Psoas muscle (tissue), 8 donors: ENCODE results near the gene VPS25. TPM values are rescaled to one million over a fixed set of nuclear protein-coding genes. Genes with fewer than 3 reads are reported as not detected.
A peak's percentile ranks its signal among the peaks of the same experiment; 100 is the strongest.

Experiments
- ATAC-seq, 4 donors: fragments of 200-7000 bp; cut with Tn5 transposase; one replicate each; pipeline ENCODE4 v1.9.1; 2020; ENCODE audit warnings: moderate library complexity in 3 of 4, mild to moderate bottlenecking in 2 of 4
- DNase-seq, 2 donors: peaks; one replicate each; pipeline ENCODE4 v3.0.0-alpha.2; 2020
- H3K27ac ChIP-seq: fragments of 200-600 bp; one replicate; pipeline ENCODE4 v1.8.0; 2022
- H3K27me3 ChIP-seq, 3 donors: fragments of 200-600 bp in 1 of 3; one replicate each; pipeline versions ENCODE4 v1.6.1 to v1.8.0; 2013 to 2022; ENCODE audit warnings: low read length in 2 of 3, mild to moderate bottlenecking in 2 of 3, moderate library complexity in 1 of 3; ENCODE audit not compliant: insufficient read depth in 3 of 3
- H3K36me3 ChIP-seq, 2 donors: fragments of 200-600 bp in 1 of 2; one replicate each; pipeline versions ENCODE4 v1.6.1 to v1.8.0; 2013 to 2022; ENCODE audit warnings: low read depth in 1 of 2, mild to moderate bottlenecking in 1 of 2, moderate library complexity in 1 of 2; ENCODE audit not compliant: insufficient read depth in 1 of 2
- H3K4me1 ChIP-seq: fragments of 200-600 bp; one replicate; pipeline ENCODE4 v1.8.0; 2022
- H3K4me3 ChIP-seq: fragments of 200-600 bp; one replicate; pipeline ENCODE4 v1.8.0; 2022; ENCODE audit warnings: mild to moderate bottlenecking
- H3K9me3 ChIP-seq: fragments of 200-600 bp; one replicate; pipeline ENCODE4 v1.8.0; 2022
- WGBS, 3 donors: extraction: QIAGEN DNeasy Blood & Tissue Kit; methylation state at CpG; one replicate each; pipeline versions ENCODE4 v1.1.6 to v1.1.7; 2013; 5-methylcytosine and 5-hydroxymethylcytosine counted together
- intact Hi-C, 2 donors: fragments of 100-400 bp; cut with DNase I; formaldehyde crosslinking; loops; one replicate each; pipeline versions ENCODE4 v1.11.0 to v1.14.2; 2022
- polyA plus RNA-seq, 3 donors: library from polyadenylated mRNA; stranded (reverse); fragments of 200-250 nt; gene quantifications; one replicate each; pipeline ENCODE4 v1.2.3, GENCODE V29; 2013
- total RNA-seq, 4 donors: library from RNA; stranded (reverse); fragmentation: NEBNext Ultra II Directional in 2 of 4; extraction: Animal tissue kit (Norgen Biotek cat#: 25700) in 2 of 4; gene quantifications; one replicate each; pipeline versions ENCODE4 v1.2.1 to v1.2.4, GENCODE V29; 2021 to 2023
- TF ChIP-seq, protein P1 (sequence below): fragments of 200-600 bp; IDR thresholded peaks from one replicate; pipeline ENCODE4 v1.8.0; 2022; ENCODE audit warnings: antibody characterized with exemption
- donor health status: healthy with polysubstance abuse.
- donor health status: DM: no; HTN: no; CAD: no; lungs with moderate emphysema.
- donor health status: Bipolar disorder and iron deficiency.
- donor health status: healthy.
- donor health status: DM: yes; HTN: yes; CAD: no.
- donor health status: DM: no; HTN: no; CAD: no.
- donor health status: DM: no; HTN: no; CAD: no.
- donor health status: DM: yes; HTN: yes; CAD: no.

Gene VPS25
- total and polyA plus RNA-seq, 7 donors = 38.6 to 73.3 (median 45.2) TPM

DNA sequence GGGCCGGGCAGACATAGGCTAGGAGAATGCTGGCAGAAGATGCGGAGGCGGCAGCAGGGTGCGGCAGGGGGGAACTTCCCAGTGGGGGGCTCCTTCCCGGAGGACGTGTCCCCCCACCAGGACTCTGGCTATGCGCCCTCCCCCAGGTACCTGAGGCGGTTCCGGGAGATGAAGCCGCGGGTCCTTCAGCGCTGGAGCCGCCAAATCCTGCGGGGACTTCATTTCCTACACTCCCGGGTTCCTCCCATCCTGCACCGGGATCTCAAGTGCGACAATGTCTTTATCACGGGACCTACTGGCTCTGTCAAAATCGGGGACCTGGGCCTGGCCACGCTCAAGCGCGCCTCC lies 10.5 kb downstream of the VPS25 start:
- H3K4me3 ChIP-seq = no peak overlapping the region
- no peaks in the 10 kb centered on the region for H3K4me1 ChIP-seq
- 6 to 17% (median 10%) methylated on average over 22 of the region's 22 CpGs for WGBS, 3 donors
- DNase-seq (no peak), ATAC-seq (no peak)
- TF ChIP-seq, protein P1, sequence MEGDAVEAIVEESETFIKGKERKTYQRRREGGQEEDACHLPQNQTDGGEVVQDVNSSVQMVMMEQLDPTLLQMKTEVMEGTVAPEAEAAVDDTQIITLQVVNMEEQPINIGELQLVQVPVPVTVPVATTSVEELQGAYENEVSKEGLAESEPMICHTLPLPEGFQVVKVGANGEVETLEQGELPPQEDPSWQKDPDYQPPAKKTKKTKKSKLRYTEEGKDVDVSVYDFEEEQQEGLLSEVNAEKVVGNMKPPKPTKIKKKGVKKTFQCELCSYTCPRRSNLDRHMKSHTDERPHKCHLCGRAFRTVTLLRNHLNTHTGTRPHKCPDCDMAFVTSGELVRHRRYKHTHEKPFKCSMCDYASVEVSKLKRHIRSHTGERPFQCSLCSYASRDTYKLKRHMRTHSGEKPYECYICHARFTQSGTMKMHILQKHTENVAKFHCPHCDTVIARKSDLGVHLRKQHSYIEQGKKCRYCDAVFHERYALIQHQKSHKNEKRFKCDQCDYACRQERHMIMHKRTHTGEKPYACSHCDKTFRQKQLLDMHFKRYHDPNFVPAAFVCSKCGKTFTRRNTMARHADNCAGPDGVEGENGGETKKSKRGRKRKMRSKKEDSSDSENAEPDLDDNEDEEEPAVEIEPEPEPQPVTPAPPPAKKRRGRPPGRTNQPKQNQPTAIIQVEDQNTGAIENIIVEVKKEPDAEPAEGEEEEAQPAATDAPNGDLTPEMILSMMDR = no peak
- H3K27ac ChIP-seq = no peak overlapping the region
- H3K9me3 ChIP-seq = no peaks in the 10 kb centered on the region
- peaks cover 6 to 10% of the 10 kb centered on the region in 2 donors for H3K36me3 ChIP-seq
- intact Hi-C loops = no loop called here
- peaks cover 0 to 84% (median 25%) of the 10 kb centered on the region in 3 donors for H3K27me3 ChIP-seq

DNA sequence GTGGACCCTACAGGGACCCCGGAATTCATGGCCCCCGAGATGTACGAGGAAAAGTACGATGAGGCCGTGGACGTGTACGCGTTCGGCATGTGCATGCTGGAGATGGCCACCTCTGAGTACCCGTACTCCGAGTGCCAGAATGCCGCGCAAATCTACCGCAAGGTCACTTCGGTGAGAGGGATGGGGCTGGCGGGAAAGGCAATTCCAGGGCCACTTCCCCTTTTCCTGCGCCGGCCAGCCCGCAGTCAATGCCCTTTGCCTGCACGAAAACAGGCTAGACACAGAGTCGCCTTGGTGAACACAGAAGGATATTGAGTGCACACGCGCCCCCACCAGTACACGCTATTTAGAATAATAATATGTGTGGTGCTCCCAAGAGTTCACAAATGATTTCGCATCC lies 11.2 kb downstream of the VPS25 start:
- intact Hi-C loops = no loop called here
- DNase-seq = no peak
- TF ChIP-seq, protein P1 = no peak
- peaks cover 0 to 88% (median 25%) of the 10 kb centered on the region in 3 donors for H3K27me3 ChIP-seq
- ATAC-seq = no peak
- H3K4me3 ChIP-seq = no peak overlapping the region
- H3K4me1 ChIP-seq = no peaks in the 10 kb centered on the region
- no peaks in the 10 kb centered on the region for H3K9me3 ChIP-seq
- no peak overlapping the region for H3K27ac ChIP-seq
- 9 to 24% (median 13%) methylated on average over 25 of the region's 25 CpGs for WGBS, 3 donors
- peaks cover under 1 to 4% of the 10 kb centered on the region in 2 donors for H3K36me3 ChIP-seq

DNA sequence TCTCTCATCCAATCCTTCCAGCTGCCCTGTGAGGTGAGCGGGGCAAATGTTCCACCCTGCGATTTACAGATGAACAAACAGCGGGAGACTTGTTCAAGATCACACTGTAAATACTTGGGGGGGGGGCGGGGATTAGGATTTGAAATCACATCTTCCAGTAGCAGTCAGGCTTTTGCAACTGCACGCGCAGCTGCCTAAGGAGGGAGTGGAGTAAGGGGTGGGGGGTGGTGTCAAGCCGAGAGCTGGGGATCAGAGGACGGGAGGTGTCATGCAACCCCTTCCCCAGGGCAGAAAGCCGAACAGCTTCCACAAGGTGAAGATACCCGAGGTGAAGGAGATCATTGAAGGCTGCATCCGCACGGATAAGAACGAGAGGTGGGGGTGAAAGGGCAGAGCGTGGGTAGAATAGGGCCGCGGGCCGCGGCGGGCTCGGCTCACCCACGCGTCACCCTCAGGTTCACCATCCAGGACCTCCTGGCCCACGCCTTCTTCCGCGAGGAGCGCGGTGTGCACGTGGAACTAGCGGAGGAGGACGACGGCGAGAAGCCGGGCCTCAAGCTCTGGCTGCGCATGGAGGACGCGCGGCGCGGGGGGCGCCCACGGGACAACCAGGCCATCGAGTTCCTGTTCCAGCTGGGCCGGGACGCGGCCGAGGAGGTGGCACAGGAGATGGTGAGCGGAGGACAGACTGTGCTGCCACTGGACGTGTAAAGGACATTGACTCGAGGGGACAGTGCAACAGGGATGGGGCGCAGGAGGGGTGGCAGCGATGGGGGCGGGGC lies 11.8 kb downstream of the VPS25 start:
- no peak overlapping the region for H3K4me3 ChIP-seq
- DNase-seq = no peak
- H3K9me3 ChIP-seq = no peaks in the 10 kb centered on the region
- intact Hi-C loops = no loop called here
- TF ChIP-seq, protein P1 = no peak
- peak in 1 of 4 donors; percentile 20 for ATAC-seq
- H3K27me3 ChIP-seq = peaks cover 0 to 89% (median 25%) of the 10 kb centered on the region in 3 donors
- no peak overlapping the region for H3K27ac ChIP-seq
- H3K36me3 ChIP-seq = no peaks in the 10 kb centered on the region
- H3K4me1 ChIP-seq = no peaks in the 10 kb centered on the region
- 8 to 15% (median 10%) methylated on average over 44 to 52 of the region's 52 CpGs for WGBS, 3 donors

DNA sequence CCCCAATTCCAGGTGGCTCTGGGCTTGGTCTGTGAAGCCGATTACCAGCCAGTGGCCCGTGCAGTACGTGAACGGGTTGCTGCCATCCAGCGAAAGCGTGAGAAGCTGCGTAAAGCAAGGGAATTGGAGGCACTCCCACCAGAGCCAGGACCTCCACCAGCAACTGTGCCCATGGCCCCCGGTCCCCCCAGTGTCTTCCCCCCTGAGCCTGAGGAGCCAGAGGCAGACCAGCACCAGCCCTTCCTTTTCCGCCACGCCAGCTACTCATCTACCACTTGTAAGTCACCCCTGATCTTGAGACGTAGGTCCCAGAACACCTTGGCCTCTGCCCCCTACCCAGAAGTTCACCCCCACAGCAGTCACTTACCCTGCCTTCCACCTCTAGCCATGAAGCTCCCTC lies 14.0 kb downstream of the VPS25 start:
- no peak for DNase-seq
- peaks cover 0 to 71% (median 13%) of the 10 kb centered on the region in 3 donors for H3K27me3 ChIP-seq
- whole genome bisulfite sequencing, 3 donors = 74 to 81% (median 80%) methylated on average over 11 of the region's 11 CpGs
- H3K4me1 ChIP-seq = no peaks in the 10 kb centered on the region
- intact Hi-C loops = no loop called here
- H3K4me3 ChIP-seq = no peak overlapping the region
- no peaks in the 10 kb centered on the region for H3K9me3 ChIP-seq
- TF ChIP-seq, protein P1 = no peak
- no peaks in the 10 kb centered on the region for H3K36me3 ChIP-seq
- no peak overlapping the region for H3K27ac ChIP-seq
- no peak for ATAC-seq
